ENCODE results near the gene UPK3BL2.
"Not testable (repeated sequence)": the region's sequence is repeated elsewhere in the genome, so short reads cannot be mapped to it uniquely, and the experiment has no call there.

Gene UPK3BL2

GRCh38 chr7:102496861-102497260 is 46.6 kb downstream of the UPK3BL2 start:
- in situ Hi-C loops (cut with MboI; ENCODE audit: low sequenced_read_pairs): not testable (repeated sequence)

DNA sequence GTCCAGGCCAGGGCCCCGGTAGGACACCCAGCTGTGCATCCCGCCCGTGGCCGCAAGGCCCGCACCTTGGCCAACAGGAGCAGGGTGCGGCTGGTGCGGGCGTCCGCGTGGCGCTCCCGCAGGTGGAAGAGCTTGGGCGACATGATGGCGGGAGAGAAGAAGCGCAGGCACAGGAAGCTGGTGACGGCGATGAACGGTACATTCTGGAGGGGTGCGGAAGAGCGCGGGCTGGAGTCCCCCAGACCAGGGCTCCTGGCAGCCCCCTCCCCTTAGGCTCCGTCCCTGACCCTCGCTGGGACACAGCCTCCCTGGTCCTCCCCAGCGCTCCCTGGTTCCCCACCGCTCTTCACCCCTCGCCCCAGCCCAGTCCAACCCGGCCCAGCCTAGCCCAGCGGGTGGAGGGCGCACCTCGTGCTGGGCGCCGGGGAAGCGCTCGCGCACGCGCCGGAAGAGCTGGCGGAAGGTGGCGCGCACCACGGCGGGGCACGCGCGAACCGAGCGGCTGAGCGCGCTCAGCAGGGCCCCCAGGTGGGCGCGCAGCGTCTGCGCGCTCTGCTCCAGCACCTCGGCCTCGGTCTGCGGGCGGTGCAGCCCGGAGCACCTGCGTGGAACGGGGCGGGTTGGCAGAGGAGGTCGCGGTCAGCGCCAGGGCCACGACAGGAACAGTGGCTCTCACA is 48.9 kb downstream of the UPK3BL2 start:
- in situ Hi-C loops (cut with MboI; ENCODE audit: low sequenced_read_pairs): not testable (repeated sequence)

DNA sequence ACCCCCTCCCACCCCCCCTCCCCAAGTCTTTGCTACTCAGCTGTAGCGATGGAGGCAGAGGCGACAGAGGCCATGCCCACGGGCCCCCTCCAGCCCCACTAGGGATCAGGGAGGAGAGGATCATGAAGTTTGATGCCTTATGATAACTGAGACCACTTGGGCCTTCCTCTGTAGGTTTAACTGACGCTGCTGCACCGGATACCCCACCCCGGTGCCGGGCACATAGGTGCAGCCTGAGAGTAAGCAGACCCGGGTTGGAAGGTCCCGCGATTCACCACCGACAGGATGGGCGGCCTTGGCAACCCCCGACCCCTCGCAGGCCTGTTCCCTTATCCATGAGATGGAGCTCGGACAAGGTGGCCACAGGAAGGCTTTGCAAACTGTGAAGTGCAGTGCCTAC is 49.5 kb downstream of the UPK3BL2 start:
- in situ Hi-C loops (cut with MboI; ENCODE audit: low sequenced_read_pairs): not testable (repeated sequence)

- in situ Hi-C loops (cut with MboI; ENCODE audit: low sequenced_read_pairs): not testable (repeated sequence)
These were observed 50.1 kb downstream of the UPK3BL2 start for GRCh38 chr7:102493220-102493935.

DNA sequence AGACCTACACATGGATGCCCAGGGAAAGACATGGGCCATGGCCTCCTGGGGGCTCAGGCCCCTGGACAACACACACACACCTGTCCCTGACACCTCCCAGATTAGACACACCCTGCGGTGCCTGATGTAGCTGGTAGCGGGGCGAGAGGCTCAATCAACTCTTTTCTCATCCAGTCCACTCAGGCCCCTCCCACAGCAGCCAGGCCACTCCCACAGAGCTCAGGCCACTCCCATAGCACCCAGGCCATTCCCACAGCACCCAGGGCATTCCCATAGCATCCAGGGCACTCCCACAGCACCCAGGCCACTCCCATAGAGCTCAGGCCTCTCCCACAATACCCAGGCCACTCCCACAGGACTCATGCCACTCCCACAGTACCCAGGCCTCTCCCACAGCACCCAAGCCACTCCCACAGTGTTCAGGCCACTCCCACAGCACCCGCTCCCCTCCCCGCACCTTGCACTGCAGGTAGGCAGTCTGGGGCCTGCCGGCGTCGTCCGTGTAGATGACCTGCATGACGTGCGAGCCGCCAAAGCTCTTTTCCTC is 52.9 kb downstream of the UPK3BL2 start:
- in situ Hi-C loops (cut with MboI; ENCODE audit: low sequenced_read_pairs): not testable (repeated sequence)
